Vagina (tissue), 2 donors: Measurements from ENCODE around the gene WWOX.

Experiments used
- CTCF ChIP-seq, 3 experiments: fragments of 450-650 bp in 2 of 3; fragments of 200-600 bp in 1 of 3; sonication (generic) in 1 of 3; IDR thresholded peaks; one replicate each; pipeline ENCODE4 v1.5.1; 2017 to 2019; ENCODE audit warnings: antibody characterized with exemption in 3 of 3, mild to moderate bottlenecking in 2 of 3, moderate library complexity in 2 of 3
- POLR2A ChIP-seq, 2 donors: fragments of 450-650 bp; IDR thresholded peaks; one replicate each; pipeline ENCODE4 v1.6.1; 2017; ENCODE audit warnings: antibody characterized with exemption in 2 of 2, mild to moderate bottlenecking in 2 of 2, moderate library complexity in 2 of 2
- POLR2AphosphoS5 ChIP-seq, 2 donors: sonication (generic); formaldehyde crosslinking; IDR thresholded peaks; one replicate each; pipeline ENCODE4 v1.9.0; 2017; ENCODE audit warnings: antibody characterized with exemption in 2 of 2, mild to moderate bottlenecking in 2 of 2, low read depth in 1 of 2; ENCODE audit not compliant: insufficient read depth in 1 of 2

- TF ChIP-seq CTCF (IDR thresholded peaks at IDR 0.05) (no peak), POLR2A (IDR thresholded peaks at IDR 0.05) (no peak), POLR2AphosphoS5 (IDR thresholded peaks at IDR 0.05; ENCODE audit: insufficient read depth in 1 of 2, low read depth in 1 of 2) (no peak)
Observed at GRCh38 chr16:78895681-78896080, 796.2 kb downstream of the WWOX start.
